ENCODE measurements around the gene ST6GALNAC5. TPM values are rescaled to one million over a fixed set of nuclear protein-coding genes. Genes with fewer than 3 reads are reported as not detected.

The ST6GALNAC5 gene
- total and polyA plus RNA-seq, 2 experiments from 2014 or later = 4.1 to 19.2 TPM

DNA sequence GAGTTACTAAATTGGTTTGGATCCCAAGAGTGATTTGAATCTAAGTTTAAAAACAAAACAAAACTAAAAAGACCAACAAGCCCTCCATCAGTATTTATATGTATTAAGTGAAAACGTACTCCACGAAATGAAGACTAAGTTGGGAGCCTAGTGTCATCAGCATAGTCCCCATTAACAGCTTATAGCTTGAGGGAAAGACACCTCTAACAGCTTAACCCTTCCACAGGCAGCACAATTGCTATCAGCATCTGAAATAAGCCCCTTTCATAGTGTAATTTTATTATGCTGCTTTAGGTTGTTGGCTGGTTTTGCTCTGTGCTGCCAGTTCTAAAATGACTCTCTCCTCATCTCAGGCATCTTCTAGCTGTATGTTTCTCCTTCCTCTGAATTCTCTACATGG is 25.8 kb upstream of the ST6GALNAC5 start (continued):
- no peak for TF ChIP-seq REST (IDR thresholded peaks at IDR 0.05; ENCODE audit: unreplicated experiment)
- TF ChIP-seq, protein P1, sequence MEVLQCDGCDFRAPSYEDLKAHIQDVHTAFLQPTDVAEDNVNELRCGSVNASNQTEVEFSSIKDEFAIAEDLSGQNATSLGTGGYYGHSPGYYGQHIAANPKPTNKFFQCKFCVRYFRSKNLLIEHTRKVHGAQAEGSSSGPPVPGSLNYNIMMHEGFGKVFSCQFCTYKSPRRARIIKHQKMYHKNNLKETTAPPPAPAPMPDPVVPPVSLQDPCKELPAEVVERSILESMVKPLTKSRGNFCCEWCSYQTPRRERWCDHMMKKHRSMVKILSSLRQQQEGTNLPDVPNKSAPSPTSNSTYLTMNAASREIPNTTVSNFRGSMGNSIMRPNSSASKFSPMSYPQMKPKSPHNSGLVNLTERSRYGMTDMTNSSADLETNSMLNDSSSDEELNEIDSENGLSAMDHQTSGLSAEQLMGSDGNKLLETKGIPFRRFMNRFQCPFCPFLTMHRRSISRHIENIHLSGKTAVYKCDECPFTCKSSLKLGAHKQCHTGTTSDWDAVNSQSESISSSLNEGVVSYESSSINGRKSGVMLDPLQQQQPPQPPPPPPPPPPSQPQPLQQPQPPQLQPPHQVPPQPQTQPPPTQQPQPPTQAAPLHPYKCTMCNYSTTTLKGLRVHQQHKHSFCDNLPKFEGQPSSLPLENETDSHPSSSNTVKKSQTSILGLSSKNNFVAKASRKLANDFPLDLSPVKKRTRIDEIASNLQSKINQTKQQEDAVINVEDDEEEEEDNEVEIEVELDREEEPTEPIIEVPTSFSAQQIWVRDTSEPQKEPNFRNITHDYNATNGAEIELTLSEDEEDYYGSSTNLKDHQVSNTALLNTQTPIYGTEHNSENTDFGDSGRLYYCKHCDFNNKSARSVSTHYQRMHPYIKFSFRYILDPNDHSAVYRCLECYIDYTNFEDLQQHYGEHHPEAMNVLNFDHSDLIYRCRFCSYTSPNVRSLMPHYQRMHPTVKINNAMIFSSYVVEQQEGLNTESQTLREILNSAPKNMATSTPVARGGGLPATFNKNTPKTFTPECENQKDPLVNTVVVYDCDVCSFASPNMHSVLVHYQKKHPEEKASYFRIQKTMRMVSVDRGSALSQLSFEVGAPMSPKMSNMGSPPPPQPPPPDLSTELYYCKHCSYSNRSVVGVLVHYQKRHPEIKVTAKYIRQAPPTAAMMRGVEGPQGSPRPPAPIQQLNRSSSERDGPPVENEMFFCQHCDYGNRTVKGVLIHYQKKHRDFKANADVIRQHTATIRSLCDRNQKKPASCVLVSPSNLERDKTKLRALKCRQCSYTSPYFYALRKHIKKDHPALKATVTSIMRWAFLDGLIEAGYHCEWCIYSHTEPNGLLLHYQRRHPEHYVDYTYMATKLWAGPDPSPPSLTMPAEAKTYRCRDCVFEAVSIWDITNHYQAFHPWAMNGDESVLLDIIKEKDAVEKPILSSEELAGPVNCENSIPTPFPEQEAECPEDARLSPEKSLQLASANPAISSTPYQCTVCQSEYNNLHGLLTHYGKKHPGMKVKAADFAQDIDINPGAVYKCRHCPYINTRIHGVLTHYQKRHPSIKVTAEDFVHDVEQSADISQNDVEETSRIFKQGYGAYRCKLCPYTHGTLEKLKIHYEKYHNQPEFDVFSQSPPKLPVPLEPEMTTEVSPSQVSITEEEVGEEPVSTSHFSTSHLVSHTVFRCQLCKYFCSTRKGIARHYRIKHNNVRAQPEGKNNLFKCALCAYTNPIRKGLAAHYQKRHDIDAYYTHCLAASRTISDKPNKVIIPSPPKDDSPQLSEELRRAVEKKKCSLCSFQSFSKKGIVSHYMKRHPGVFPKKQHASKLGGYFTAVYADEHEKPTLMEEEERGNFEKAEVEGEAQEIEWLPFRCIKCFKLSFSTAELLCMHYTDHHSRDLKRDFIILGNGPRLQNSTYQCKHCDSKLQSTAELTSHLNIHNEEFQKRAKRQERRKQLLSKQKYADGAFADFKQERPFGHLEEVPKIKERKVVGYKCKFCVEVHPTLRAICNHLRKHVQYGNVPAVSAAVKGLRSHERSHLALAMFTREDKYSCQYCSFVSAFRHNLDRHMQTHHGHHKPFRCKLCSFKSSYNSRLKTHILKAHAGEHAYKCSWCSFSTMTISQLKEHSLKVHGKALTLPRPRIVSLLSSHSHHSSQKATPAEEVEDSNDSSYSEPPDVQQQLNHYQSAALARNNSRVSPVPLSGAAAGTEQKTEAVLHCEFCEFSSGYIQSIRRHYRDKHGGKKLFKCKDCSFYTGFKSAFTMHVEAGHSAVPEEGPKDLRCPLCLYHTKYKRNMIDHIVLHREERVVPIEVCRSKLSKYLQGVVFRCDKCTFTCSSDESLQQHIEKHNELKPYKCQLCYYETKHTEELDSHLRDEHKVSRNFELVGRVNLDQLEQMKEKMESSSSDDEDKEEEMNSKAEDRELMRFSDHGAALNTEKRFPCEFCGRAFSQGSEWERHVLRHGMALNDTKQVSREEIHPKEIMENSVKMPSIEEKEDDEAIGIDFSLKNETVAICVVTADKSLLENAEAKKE (CRISPR knock-in tag; IDR thresholded peaks at IDR 0.05) = no peak
- no peak for TF ChIP-seq STAT1 (IDR thresholded peaks at IDR 0.05; ENCODE audit: unreplicated experiment)
- no peak for TF ChIP-seq EZH2phosphoT487 (IDR thresholded peaks at IDR 0.05; ENCODE audit: unreplicated experiment)
- no peak for TF ChIP-seq CREB1 (CRISPR knock-in tag; IDR thresholded peaks at IDR 0.05; ENCODE audit: low read depth)
- no peak for TF ChIP-seq ZNF114 (CRISPR knock-in tag; IDR thresholded peaks at IDR 0.05)
- no peak for TF ChIP-seq NANOG (IDR thresholded peaks at IDR 0.05; ENCODE audit: borderline replicate concordance)
- no peak for TF ChIP-seq POLR2AphosphoS5 (IDR thresholded peaks at IDR 0.05; ENCODE audit: low read depth)
- TF ChIP-seq EZH2 (IDR thresholded peaks at IDR 0.05; ENCODE audit: low read depth, unreplicated experiment) = no peak
- no peak for TF ChIP-seq ZNF331 (CRISPR knock-in tag; IDR thresholded peaks at IDR 0.05; ENCODE audit: low read depth)
